Measurements from ENCODE around the gene IL18RAP.

DNA sequence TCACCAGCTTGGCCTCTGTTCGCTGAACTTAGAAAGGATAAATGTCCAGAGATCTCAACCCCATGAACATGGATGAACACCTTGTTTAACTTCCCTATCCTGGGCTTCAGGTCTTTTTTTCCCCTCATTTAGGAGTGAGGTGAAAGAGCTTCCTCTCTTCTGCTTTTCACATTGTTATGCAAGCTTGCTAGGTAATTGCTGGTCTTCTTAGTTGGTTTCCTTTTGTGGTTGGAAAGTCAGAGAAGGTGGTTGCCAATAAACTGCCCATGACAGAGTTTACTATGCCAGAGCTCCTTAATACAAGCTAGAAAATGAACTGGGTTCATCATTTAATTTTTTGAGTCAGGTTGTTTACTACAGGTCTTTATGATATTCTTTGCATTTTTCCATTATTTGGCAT, 66.7 kb downstream of the IL18RAP start:
- TF ChIP-seq EZH2 (IDR thresholded peaks at IDR 0.05) (no peak), POLR2AphosphoS5 (IDR thresholded peaks at IDR 0.05; ENCODE audit: borderline replicate concordance, low read depth, low read length) (no peak)
